Suprapubic skin (tissue), 4 donors: ENCODE results near the gene RPSA. TPM values are rescaled to one million over a fixed set of nuclear protein-coding genes. Genes with fewer than 3 reads are reported as not detected.

ENCODE experiments used
- DNase-seq, 2 donors: peaks; one replicate each; pipeline ENCODE4 v3.0.0-alpha.2; 2019; ENCODE audit warnings: low spot score in 2 of 2
- H3K27ac ChIP-seq: fragments of 200-600 bp; sonication (generic); one replicate; pipeline ENCODE4 v1.5.1; 2019
- H3K27me3 ChIP-seq: fragments of 200-600 bp; sonication (generic); one replicate; pipeline ENCODE4 v1.5.1; 2019
- H3K36me3 ChIP-seq: fragments of 200-600 bp; sonication (generic); one replicate; pipeline ENCODE4 v1.5.1; 2019
- H3K4me1 ChIP-seq: fragments of 200-600 bp; sonication (generic); one replicate; pipeline ENCODE4 v1.5.1; 2019
- H3K4me3 ChIP-seq: fragments of 200-600 bp; sonication (generic); one replicate; pipeline ENCODE4 v1.5.1; 2019; ENCODE audit warnings: mild to moderate bottlenecking
- H3K9me3 ChIP-seq: fragments of 200-600 bp; sonication (generic); one replicate; pipeline ENCODE4 v1.5.1; 2019
- EP300 ChIP-seq: sonication (generic); formaldehyde crosslinking; IDR thresholded peaks from one replicate; pipeline ENCODE4 v1.6.1; 2017; ENCODE audit warnings: antibody characterized with exemption
- POLR2AphosphoS5 ChIP-seq, 3 donors: sonication (generic); formaldehyde crosslinking; IDR thresholded peaks; one replicate each; pipeline ENCODE4 v1.6.1; 2017; ENCODE audit warnings: antibody characterized with exemption in 3 of 3
- WGBS: methylation state at CpG from one replicate; pipeline ENCODE4 v1.1.5; 2018; 5-methylcytosine and 5-hydroxymethylcytosine counted together
- total RNA-seq, 4 donors: library from RNA; depleted of rRNA; stranded (reverse); fragments of >200 nt; gene quantifications; one replicate each; pipeline ENCODE4 v1.1.0, GENCODE V29; 2016
- TF ChIP-seq, protein P1 (sequence below), 2 donors: fragments of 200-600 bp in 1 of 2; fragments of 450-650 bp in 1 of 2; sonication (generic) in 1 of 2; IDR thresholded peaks; one replicate each; pipeline ENCODE4 v1.5.1; 2016 to 2019; ENCODE audit warnings: antibody characterized with exemption in 2 of 2, mild to moderate bottlenecking in 1 of 2, moderate library complexity in 1 of 2

Gene RPSA
- total RNA-seq, 4 donors from 2014 or later, result 758 to 1,526 (median 1,196) TPM

DNA sequence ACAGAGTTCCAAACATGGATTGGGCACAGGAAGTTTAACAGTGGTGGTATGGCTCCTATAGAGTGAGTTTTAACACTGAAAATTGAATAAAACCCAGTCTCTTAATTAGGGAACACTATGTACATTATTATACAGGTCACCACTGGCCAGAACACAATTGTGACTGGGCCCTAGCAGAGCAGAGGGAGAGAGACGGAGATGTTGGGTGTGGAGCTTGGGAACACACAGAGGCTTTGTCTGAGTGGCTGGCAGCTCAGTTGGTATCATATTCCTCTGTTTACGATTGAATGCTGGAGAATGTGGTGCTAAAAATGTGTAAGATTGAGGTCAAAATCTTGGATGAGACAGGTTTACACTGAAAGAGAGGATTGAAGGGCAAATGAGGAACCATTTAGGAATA lies 54.2 kb downstream of the RPSA start:
- Histone ChIP-seq H3K27me3 (no peaks in the 10 kb centered on the region), H3K4me1 (no peaks in the 10 kb centered on the region), H3K27ac (no peak overlapping the region), H3K4me3 (no peak overlapping the region), H3K36me3 (no peaks in the 10 kb centered on the region), H3K9me3 (no peaks in the 10 kb centered on the region)
- no peak for TF ChIP-seq POLR2AphosphoS5 (IDR thresholded peaks at IDR 0.05)
- TF ChIP-seq, protein P1, sequence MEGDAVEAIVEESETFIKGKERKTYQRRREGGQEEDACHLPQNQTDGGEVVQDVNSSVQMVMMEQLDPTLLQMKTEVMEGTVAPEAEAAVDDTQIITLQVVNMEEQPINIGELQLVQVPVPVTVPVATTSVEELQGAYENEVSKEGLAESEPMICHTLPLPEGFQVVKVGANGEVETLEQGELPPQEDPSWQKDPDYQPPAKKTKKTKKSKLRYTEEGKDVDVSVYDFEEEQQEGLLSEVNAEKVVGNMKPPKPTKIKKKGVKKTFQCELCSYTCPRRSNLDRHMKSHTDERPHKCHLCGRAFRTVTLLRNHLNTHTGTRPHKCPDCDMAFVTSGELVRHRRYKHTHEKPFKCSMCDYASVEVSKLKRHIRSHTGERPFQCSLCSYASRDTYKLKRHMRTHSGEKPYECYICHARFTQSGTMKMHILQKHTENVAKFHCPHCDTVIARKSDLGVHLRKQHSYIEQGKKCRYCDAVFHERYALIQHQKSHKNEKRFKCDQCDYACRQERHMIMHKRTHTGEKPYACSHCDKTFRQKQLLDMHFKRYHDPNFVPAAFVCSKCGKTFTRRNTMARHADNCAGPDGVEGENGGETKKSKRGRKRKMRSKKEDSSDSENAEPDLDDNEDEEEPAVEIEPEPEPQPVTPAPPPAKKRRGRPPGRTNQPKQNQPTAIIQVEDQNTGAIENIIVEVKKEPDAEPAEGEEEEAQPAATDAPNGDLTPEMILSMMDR (IDR thresholded peaks at IDR 0.05), result no peak
- TF ChIP-seq EP300, result no peak
- DNase-seq, result no peak
- WGBS, result 56% methylated on average over 2 of the region's 2 CpGs

Other genes with a start within 250 kb of the RPSA start
- not detected for gene XIRP1, start 214.1 kb upstream of the RPSA start, total RNA-seq
- 1 to 10 TPM in 2 of 4 donors, under 1 TPM in 2; 0.60 to 1.4 (median 1.1) TPM for gene CX3CR1, start 126.7 kb upstream of the RPSA start, total RNA-seq
- gene CCR8, start 77.0 kb upstream of the RPSA start, total RNA-seq, result not detected
- 10 to 100 TPM; 14.8 to 19.6 (median 15.7) TPM for gene SLC25A38, start 23.4 kb upstream of the RPSA start, total RNA-seq
- gene MOBP, start 61.0 kb downstream of the RPSA start, total RNA-seq, result not detected